Ectodermal cell (in vitro differentiated cells): ENCODE measurements around the gene GMDS.

Source experiments
- H3K27ac ChIP-seq: 2 replicates; pipeline ENCODE4 v1.7.0; 2013; ENCODE audit warnings: mild to moderate bottlenecking, low read depth, low read length; ENCODE audit not compliant: insufficient read depth, poor library complexity, severe bottlenecking
- H3K27me3 ChIP-seq: 2 replicates; pipeline ENCODE4 v1.7.0; 2013; ENCODE audit warnings: mild to moderate bottlenecking, low read length; ENCODE audit not compliant: insufficient read depth, control insufficient read depth, poor library complexity, severe bottlenecking
- H3K36me3 ChIP-seq: one replicate; pipeline ENCODE4 v1.7.0; 2013; ENCODE audit warnings: low read length; ENCODE audit not compliant: control insufficient read depth, insufficient read depth
- H3K4me1 ChIP-seq: one replicate; pipeline ENCODE4 v1.7.0; 2013; ENCODE audit warnings: low read length; ENCODE audit not compliant: control insufficient read depth, insufficient read depth
- H3K4me3 ChIP-seq: 2 replicates; pipeline ENCODE4 v1.7.0; 2013; ENCODE audit warnings: low read depth, low read length, control low read depth; ENCODE audit not compliant: insufficient read depth
- H3K9me3 ChIP-seq: 2 replicates; pipeline ENCODE4 v1.7.0; 2013; ENCODE audit warnings: mild to moderate bottlenecking, low read length, moderate library complexity; ENCODE audit not compliant: control insufficient read depth
- WGBS, 2 experiments: methylation state at CpG; one replicate each; pipeline ENCODE4 v1.1.7; 2013; ENCODE audit warnings: missing lambda C conversion rate in 2 of 2; 5-methylcytosine and 5-hydroxymethylcytosine counted together

GMDS gene

GRCh38 chr6:1598433-1598832, 647.0 kb downstream of the GMDS start:
- peaks cover 24% of the 10 kb centered on the region for H3K27me3 ChIP-seq
- WGBS, 2 experiments: 95 to 97% methylated on average over 10 of the region's 10 CpGs
- H3K36me3 ChIP-seq: no peaks in the 10 kb centered on the region
- no peak overlapping the region for H3K27ac ChIP-seq
- no peak overlapping the region for H3K4me3 ChIP-seq
- no peaks in the 10 kb centered on the region for H3K9me3 ChIP-seq
- peaks cover 13% of the 10 kb centered on the region for H3K4me1 ChIP-seq

GRCh38 chr6:1597924-1598323, 647.5 kb downstream of the GMDS start:
- no peak overlapping the region for H3K4me3 ChIP-seq
- peaks cover 13% of the 10 kb centered on the region for H3K4me1 ChIP-seq
- H3K36me3 ChIP-seq: no peaks in the 10 kb centered on the region
- H3K27ac ChIP-seq: no peak overlapping the region
- H3K27me3 ChIP-seq: peaks cover 19% of the 10 kb centered on the region
- WGBS, 2 experiments: 87 to 89% methylated on average over 4 of the region's 5 CpGs
- no peaks in the 10 kb centered on the region for H3K9me3 ChIP-seq

DNA sequence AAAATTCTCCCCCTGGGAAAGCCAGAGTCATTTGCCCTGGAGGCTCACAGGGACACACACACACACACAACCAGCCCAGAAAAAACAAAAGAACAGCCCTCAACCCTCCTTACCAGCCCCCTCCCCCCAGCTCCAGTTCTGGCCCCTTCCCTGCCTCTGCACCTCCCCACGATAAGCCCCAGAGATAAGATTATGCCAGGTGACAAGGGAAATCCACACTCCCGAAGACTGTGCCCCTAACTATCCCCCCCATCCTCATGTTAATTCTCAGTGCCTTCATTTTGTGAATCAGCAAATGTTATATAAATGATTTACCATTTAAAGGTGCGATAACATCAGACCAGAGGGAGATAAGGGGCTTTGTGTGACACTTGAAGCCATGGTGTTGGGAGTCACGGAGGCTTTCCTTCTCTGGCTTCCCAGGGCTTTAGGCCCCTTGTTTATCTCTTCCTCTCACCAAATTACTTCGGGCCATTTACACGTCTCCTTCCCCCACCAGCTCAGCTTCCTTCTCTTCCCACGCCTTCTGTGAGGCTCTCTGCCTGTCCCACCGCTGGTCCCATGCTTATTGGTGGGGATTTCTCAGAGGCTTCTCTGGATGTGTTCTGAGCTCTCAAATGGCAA, 648.2 kb downstream of the GMDS start:
- no peak overlapping the region for H3K4me3 ChIP-seq
- 56 to 68% methylated on average over 8 of the region's 8 CpGs for WGBS, 2 experiments
- H3K36me3 ChIP-seq: no peaks in the 10 kb centered on the region
- peaks cover 16% of the 10 kb centered on the region for H3K27me3 ChIP-seq
- no peak overlapping the region for H3K27ac ChIP-seq
- peaks cover 13% of the 10 kb centered on the region for H3K4me1 ChIP-seq
- H3K9me3 ChIP-seq: no peaks in the 10 kb centered on the region

- H3K36me3 ChIP-seq: no peaks in the 10 kb centered on the region
- H3K27ac ChIP-seq: no peak overlapping the region
- peaks cover 13% of the 10 kb centered on the region for H3K4me1 ChIP-seq
- 32% methylated on average over 25 of the region's 25 CpGs for WGBS, 2 experiments
- H3K27me3 ChIP-seq: peaks cover 16% of the 10 kb centered on the region
- H3K9me3 ChIP-seq: no peaks in the 10 kb centered on the region
- H3K4me3 ChIP-seq: no peak overlapping the region
Measured at GRCh38 chr6:1596088-1596852, 649.1 kb downstream of the GMDS start.

- H3K4me3 ChIP-seq: no peak overlapping the region
- WGBS, 2 experiments: 84 to 85% methylated on average over 28 of the region's 28 CpGs
- H3K36me3 ChIP-seq: no peaks in the 10 kb centered on the region
- H3K27ac ChIP-seq: no peak overlapping the region
- peaks cover 16% of the 10 kb centered on the region for H3K27me3 ChIP-seq
- H3K9me3 ChIP-seq: no peaks in the 10 kb centered on the region
- peaks cover 13% of the 10 kb centered on the region for H3K4me1 ChIP-seq
Measured at GRCh38 chr6:1595271-1596087, 649.9 kb downstream of the GMDS start.

GRCh38 chr6:1594445-1595200, 650.8 kb downstream of the GMDS start:
- no peak overlapping the region for H3K4me3 ChIP-seq
- no peaks in the 10 kb centered on the region for H3K9me3 ChIP-seq
- no peaks in the 10 kb centered on the region for H3K36me3 ChIP-seq
- H3K4me1 ChIP-seq: peaks cover 13% of the 10 kb centered on the region
- H3K27me3 ChIP-seq: peaks cover 16% of the 10 kb centered on the region
- WGBS, 2 experiments: 91 to 92% methylated on average over 33 of the region's 33 CpGs
- no peak overlapping the region for H3K27ac ChIP-seq

- Histone ChIP-seq H3K27me3 (peaks cover 16% of the 10 kb centered on the region), H3K36me3 (no peaks in the 10 kb centered on the region), H3K9me3 (no peaks in the 10 kb centered on the region), H3K4me3 (no peak overlapping the region), H3K4me1 (peaks cover 13% of the 10 kb centered on the region), H3K27ac (no peak overlapping the region)
- 90 to 92% methylated on average over 22 of the region's 22 CpGs for WGBS, 2 experiments
Measured at GRCh38 chr6:1593958-1594314, 651.5 kb downstream of the GMDS start.

DNA sequence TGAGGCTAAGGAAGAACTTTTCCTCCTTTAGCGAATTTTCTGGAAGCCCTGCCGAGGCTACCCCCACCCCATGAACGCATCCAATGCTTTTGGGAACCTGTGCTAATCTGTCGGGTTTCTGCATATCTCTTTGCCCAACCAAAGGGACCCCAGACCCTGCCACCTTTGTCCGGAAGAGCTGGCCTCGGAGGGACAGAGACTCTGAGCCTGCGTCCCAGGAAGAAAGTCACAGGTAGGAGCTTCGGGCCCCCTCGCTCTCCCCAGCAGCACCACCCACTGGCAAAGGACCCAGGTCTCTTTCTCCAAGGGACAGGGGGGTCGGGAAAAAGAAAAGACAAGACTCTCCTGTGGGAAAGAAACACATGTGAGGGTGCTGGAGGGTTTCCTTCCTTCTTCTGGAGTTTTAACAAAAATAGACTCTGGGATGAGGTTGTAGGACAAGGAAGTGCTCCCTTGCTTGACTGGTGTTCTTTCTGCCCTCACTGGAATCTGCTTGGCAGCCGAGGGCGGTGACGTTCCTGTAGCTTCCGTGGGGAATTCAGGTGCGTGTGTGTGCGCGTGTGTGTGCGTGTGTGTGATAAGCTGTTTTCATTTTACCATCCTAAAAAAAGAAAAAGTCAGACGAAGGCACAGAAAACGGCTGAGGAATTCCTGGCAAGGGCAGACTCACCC, 652.0 kb downstream of the GMDS start:
- no peak overlapping the region for H3K27ac ChIP-seq
- no peak overlapping the region for H3K4me3 ChIP-seq
- no peaks in the 10 kb centered on the region for H3K36me3 ChIP-seq
- peaks cover 13% of the 10 kb centered on the region for H3K4me1 ChIP-seq
- no peaks in the 10 kb centered on the region for H3K9me3 ChIP-seq
- WGBS, 2 experiments: 89 to 90% methylated on average over 20 of the region's 20 CpGs
- peaks cover 16% of the 10 kb centered on the region for H3K27me3 ChIP-seq

DNA sequence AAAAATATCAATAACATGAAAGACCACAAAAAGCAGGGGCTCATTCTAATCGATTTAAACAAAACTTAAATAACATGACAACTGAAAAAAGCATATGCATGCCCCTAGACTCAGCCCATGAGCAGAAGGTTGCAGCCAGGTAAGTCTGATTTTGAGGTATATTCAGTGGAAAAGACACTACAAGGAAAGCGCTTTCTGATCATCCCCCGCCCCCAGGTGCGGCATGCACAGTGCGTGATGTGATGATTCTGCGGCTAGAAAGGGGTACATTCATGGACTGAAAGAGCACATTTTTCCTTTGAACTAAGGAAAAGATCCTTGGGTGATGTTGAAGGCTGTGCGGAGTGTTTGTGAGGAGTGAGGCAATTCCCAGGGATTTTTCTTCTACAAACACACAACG, 652.6 kb downstream of the GMDS start:
- peaks cover 16% of the 10 kb centered on the region for H3K27me3 ChIP-seq
- no peaks in the 10 kb centered on the region for H3K36me3 ChIP-seq
- H3K4me1 ChIP-seq: peaks cover 13% of the 10 kb centered on the region
- H3K4me3 ChIP-seq: no peak overlapping the region
- 93 to 95% methylated on average over 8 of the region's 8 CpGs for WGBS, 2 experiments
- no peaks in the 10 kb centered on the region for H3K9me3 ChIP-seq
- no peak overlapping the region for H3K27ac ChIP-seq
